IPS-18c (cell line): ENCODE measurements around the gene IL1RL1.

Experiments
- H3K4me3 ChIP-seq: 2 replicates; pipeline ENCODE4 v1.7.0; 2013; ENCODE audit warnings: low read depth, mild to moderate bottlenecking, low read length, moderate library complexity; ENCODE audit not compliant: insufficient read depth
- H3K9me3 ChIP-seq: one replicate; pipeline ENCODE4 v1.6.1; 2013; ENCODE audit warnings: mild to moderate bottlenecking, low read length, moderate library complexity; ENCODE audit not compliant: control insufficient read depth, insufficient read depth

The IL1RL1 gene

DNA sequence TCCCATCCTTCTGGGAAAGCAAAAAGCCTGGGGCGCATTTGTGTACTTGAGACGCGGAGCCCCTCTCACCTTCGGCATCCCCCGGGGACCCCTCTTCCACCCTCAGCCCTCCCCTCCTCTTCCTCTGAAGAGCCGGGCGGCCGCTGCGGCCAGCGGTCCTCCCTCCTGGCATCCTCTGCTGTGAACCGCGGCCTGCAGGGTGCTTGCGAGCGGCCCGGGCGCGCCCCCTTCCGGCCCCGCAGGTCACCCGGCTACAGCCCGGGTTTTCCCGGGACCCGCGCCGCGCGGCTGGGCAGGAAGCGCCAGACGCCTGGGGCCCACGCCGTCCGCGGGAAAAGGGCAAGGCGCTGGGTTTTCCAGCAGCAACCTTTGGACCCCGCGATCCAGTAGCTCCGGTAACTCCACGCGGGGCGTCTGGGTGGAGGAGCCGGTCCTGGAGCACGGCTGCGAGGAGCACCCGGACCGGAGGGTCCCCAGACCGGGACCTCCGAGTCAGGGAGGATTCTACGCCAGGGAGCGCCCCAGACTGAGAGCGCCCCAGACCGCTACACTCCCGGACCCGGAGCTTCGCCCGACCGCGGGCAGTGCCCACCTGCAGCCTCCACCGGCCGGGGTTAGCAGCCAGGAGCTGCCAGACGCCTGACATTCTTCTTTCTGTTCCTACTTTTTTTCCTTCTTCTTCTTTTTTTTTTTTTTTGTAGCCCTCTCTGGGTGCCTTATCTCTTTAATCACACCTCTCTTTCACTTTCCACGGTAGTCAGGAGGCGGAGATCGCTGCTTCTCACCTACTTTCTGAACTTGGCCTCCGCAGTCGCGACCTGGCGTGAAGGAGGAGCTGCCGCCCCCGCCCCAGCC lies 44.4 kb downstream of the IL1RL1 start, which contains the start of gene IL18R1:
Gene IL18R1 (plus strand): TSS at position 271 of the 855 bp plus-strand sequence. CDS start 6,865 bp downstream, outside the sequence.
- Histone ChIP-seq H3K9me3 (no peaks in the 10 kb centered on the region), H3K4me3 (peak within 1 kb of the TSS; percentile 69)

DNA sequence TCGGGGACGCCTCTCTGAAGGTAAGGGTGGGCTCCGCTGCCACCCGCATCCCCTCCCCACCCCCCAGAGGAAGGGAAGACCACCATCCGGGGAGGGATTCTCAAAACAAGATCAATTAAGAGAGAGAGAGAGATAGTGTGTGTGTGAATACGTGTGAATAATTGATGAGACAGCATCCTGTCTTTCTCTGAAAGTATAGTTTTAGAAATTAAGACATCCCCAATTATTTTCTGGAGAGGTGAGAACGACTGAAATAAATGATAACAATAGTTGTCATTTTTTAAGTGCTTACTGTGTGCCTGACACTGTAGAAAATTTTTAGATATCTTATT lies 45.0 kb downstream of the IL1RL1 start:
- H3K9me3 ChIP-seq: no peaks in the 10 kb centered on the region
- peak overlapping the region; percentile 69; the same call in 1 of the 2 replicates for H3K4me3 ChIP-seq

DNA sequence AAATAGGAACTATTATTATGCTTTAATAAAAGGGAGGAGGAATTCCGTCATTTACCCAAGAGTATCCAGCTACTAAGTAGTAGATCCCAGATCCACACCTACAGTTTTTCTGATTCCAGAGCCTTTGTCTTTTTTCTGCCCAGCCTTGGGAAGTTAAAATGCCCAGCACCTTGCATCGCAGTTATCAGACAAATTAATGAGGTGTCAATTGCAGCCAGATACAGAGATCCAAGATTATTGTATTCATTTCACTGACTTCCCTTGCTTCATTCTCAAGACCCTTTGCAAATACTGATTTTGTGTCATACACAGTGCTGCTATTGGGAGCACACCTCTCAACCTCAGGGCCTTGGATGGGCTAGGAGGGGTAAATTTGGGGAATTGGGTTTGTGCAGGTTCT lies 45.4 kb downstream of the IL1RL1 start:
- H3K9me3 ChIP-seq: no peaks in the 10 kb centered on the region
- no peak overlapping the region for H3K4me3 ChIP-seq

DNA sequence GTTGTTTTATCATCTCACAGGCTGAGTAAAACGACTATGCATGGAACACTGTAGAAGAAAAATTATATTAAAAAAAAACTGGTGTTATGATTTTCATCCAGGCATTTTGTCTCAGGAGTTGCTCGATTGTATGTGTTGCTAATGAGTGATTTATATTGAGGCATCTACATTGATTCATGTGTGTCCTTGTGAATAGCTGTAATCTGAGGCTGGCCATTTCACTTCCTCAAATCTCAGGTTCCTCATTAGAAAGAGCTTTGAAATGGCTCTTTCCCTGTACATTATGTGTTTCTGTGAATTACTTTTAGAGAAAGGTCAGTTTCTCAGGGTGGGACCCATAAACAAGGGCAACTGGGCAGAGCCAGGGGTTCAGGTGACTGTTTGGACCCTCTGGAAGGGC lies 46.6 kb downstream of the IL1RL1 start:
- no peak overlapping the region for H3K4me3 ChIP-seq
- no peaks in the 10 kb centered on the region for H3K9me3 ChIP-seq

DNA sequence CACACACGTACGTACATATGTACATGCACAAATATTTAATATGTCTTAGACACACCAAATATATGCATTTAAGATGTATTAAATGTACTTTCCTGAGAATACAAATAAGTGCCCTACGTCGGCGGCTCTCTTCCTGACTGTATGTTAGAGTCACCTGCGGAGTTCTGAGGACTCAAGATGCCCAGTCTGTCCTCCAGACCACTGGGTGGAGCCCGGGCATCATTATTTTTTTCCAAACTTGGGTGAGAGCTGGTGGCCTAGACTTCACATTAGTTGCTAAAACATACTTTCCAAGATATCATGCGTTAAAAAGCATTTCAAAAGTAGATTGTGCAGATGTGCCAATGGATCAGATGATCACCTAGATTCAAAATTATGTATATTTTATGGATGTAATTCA lies 47.1 kb downstream of the IL1RL1 start:
- H3K4me3 ChIP-seq: no peak overlapping the region
- no peaks in the 10 kb centered on the region for H3K9me3 ChIP-seq

DNA sequence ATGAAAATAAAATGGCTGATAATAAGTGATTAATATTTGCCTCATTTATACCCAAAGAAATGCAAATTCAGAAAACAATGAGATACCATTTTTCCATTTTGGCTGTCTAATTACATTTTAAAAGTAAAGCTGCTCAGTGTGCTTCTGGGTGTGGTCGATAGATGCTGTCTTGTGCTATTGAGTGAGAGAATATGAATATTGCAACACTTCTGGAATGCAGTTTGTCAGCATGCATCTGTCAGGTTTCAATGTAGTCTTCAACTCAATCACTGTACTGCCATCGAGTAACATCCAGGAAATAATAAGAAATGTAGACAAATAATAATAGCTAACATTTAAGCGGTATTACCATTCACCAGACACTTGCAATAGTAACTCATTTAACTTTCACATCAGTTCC lies 48.2 kb downstream of the IL1RL1 start:
- no peak overlapping the region for H3K4me3 ChIP-seq

DNA sequence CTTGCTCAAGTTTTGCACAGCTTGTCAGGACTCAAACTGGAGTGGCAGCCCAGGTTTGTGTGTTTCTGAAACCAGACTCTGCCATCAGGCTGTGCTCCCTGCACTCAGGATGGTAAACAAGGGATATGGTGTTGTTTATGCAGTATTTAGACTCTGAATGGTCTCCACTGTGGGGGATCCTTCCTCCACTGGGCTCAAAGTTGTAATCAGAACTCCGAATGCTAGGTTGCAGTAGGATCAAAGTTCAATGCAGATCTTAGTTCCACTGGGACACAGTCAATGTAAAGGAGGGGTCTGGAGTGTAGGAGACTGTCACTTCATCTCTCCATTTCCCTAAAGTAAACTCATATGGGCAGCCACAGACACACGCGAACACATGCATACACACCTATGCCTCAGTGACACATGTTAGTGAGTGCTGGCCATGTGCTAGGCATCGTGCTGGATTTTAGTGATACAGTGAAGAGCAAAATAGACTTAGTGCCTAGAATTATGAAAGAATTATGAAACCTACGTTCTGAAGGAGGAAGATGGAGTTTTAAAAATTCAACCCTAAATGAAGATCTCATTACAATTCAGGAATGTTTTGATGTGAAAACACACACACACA lies 50.4 kb downstream of the IL1RL1 start:
- H3K9me3 ChIP-seq: peaks cover 13% of the 10 kb centered on the region
- H3K4me3 ChIP-seq: no peak overlapping the region

More for the DNA sequence above, 48.2 kb downstream of the IL1RL1 start:
- no peaks in the 10 kb centered on the region for H3K9me3 ChIP-seq

DNA sequence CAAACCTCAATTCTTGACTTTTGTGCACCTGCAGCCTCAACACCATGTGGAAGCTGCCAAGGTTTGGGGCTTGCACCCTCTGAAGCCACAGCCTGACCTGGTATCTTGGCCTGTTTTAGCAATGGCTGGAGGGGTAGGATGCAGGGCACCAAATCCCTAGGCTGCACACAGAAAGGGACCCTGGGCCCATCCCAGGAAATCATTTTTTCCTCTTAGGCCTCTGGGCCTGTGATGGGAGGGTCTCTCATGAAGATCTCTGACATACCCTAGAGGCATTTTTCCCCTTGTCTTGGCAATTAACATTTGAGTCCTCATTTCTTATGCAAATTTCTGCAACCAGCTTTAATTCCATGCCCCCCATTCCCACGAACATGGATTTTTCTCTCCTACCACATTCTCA lies 54.4 kb downstream of the IL1RL1 start:
- H3K4me3 ChIP-seq: no peak overlapping the region
- H3K9me3 ChIP-seq: peaks cover 17% of the 10 kb centered on the region

DNA sequence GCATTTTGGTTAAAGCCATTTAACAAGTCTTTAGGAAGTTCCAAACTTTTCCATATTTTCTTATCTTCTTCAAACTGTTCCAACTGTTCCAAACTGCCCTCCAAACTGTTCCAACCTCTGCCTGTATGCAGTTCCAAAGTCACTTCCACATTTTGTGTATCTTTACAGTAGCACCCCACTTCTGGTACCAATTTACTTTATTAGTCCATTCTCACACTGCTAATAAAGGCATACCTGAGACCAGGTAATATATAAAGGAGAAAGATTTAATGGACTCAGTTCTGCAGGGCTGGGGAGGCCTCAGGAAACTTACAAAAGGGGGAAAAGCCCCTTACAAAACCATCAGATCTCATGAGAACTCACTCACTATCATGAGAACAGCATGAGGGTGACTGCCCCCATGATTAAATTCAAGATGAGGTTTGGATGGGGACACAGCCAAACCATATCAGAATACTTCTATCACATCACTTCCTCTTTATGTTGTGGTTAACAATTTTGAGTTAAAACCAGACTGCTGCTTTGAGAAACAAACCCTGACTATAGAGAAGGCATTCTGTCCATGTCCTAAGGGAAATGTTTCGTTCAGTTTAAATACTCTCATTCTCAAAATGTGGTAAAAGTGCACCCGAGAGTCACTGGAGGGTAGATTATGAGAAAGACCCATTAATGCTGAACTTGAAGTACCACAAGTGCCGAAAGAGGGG lies 55.2 kb downstream of the IL1RL1 start:
- peaks cover 17% of the 10 kb centered on the region for H3K9me3 ChIP-seq
- H3K4me3 ChIP-seq: no peak overlapping the region

DNA sequence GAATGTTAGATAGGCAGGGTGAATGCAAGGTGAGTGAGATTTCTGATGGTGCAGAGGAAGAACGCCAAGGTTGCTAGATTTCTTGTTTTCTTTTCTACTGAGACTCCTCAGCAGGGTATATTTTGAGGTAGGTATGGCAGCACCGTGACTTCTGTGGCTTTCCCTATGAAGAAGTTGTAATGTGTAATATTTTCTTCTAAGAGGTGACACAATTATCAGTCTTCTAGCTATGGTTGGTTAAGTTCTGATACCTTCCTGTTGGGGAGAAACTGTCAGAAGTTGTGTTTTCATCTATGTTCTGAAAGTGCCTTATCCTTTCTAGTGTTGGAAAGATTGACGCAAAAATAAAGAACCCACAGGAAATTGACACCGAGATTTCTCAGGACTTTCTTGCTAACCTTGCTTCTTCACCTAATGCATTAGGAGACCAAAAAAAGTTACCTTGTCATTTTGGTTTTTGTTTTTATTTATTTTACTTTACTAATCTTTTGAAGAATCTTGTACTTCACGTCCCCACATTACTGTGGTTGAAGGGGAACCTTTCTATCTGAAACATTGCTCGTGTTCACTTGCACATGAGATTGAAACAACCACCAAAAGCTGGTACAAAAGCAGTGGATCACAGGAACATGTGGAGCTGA lies 56.1 kb downstream of the IL1RL1 start:
- peaks cover 17% of the 10 kb centered on the region for H3K9me3 ChIP-seq
- H3K4me3 ChIP-seq: no peak overlapping the region

DNA sequence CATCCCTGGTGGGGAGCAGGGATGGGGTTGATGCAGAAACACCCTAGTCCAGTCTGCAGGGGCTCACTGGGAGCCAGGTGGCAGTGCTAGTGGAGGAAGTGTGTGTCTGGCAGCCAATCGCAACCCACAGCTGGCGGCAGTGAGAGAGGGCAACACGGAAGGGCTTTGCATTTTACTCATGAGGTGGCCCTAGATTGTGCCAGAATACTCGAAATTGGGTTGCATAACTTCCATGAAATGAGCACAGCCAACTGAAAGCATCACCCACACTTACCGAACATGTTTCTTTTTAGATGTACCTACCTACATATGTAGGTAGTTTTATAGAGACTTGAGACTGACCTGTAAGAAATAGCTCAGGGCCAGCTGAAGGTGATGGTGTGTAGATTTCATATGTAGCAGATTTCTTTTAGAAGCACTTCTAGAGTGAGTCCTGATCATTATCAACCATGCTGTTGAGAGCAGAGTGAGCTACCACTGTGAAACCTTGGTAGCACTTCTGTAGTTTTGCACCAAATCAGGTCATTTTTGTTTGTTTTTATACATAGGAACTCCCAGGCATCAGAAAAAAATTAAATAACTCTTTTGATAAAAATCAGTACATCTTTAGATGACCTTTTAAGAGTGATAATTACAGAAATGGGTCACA lies 57.2 kb downstream of the IL1RL1 start:
- Histone ChIP-seq H3K9me3 (peaks cover 17% of the 10 kb centered on the region), H3K4me3 (no peak overlapping the region)

DNA sequence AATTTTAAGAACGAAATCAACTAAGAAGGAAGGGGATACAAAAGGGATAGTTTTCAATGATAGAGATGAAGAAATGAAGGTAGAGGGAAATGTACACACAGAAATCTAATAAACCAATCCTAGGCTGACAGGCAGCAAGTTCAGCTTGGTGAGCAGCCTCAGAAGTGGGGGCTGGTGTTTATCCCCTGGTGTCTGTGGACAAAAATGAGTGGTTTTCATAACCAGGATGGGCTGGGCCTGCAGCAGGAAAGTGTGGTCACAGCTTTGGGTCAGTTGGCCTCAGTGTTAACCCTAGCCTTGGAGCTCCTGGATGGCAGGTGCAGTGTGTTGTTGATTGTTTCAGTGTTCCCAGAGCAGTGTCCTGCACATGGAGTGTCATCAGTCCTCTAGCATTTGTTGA lies 58.5 kb downstream of the IL1RL1 start:
- peaks cover 14% of the 10 kb centered on the region for H3K9me3 ChIP-seq
- no peak overlapping the region for H3K4me3 ChIP-seq

DNA sequence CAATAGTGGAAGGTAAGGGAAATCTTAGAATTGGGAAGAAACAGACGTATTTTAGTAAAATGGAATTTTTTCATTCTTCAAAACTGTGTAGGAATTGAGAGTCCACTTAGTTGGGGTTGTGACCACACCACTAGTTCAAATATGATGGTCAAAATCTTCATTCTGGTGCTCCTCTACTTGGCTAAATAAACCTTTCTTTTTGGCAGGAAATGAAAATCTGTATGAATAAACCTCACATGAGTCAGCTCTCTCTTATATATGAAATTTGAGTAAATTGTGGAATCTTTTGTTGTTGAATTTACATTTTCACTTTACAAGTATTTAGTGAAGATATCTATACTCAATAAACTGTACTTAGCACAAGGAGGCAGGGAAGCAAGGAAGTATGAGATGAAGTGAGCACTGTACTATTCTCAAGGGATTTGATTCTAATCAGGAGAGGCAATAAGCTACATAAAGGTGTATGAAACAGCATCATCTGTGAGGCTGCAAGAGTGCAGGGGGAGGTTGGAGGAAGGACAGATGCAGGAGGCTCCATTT lies 64.8 kb downstream of the IL1RL1 start:
- H3K9me3 ChIP-seq: no peaks in the 10 kb centered on the region

DNA sequence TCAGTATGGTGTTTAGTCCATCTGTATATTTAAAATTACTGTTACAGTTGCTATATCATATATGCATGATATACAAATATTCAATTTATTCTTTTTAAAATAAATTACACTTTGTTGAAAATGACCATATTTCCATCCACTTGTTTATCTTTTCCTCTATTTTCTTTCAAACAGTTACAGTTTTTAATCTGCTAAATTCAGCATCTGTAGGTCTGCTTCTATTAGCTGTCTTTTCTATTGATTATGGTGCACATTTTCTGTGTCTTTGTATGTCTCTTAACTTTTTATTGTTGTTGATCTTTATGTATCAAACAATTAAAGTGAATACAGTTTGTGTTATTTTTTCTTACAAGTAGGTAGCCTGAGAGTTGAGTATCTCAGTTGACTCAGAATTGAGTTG lies 72.4 kb downstream of the IL1RL1 start:
- Histone ChIP-seq H3K9me3 (no peaks in the 10 kb centered on the region), H3K4me3 (no peak overlapping the region)

More for the DNA sequence above, 64.8 kb downstream of the IL1RL1 start:
- no peak overlapping the region for H3K4me3 ChIP-seq

DNA sequence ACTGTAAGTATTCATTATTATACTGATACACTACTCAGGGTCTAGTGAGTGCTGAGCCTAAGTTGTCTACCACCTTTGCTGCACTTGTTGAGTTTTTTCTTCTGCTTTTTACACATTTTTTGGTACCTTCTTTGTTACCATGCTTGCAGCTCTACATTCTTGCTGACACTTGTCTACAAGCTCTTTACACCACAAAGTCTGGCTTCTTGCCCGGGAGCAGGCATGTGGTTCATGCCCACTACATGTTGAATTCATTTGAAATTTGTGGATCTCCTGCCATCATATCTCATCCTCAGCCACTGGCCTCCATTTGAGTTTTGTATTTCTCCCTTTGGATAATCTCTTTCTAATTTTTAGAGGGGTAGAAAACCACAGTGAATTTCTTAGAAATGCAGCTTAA lies 74.2 kb downstream of the IL1RL1 start:
- Histone ChIP-seq H3K4me3 (no peak overlapping the region), H3K9me3 (peaks cover 2% of the 10 kb centered on the region)

DNA sequence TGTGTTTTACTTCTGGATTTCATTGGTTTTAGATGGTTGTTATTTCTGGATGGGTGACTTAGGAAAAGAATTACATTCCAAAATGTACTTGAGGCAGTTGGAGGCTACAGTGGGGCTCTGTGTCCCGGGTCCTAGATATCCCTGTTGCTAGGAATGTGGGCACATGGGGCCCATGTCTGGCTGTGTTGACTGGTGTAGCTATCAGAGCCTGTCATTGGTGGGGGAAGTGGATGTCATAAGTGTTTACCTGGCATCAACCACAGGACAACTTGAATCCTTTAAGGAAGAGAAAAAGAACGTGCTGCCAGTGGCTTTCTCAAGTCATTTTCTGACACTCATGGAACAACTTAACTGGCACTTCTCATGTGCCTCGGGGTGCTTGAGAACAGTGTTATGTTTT lies 74.6 kb downstream of the IL1RL1 start:
- Histone ChIP-seq H3K4me3 (no peak overlapping the region), H3K9me3 (peaks cover 2% of the 10 kb centered on the region)
